D721Med (cell line): Measurements from ENCODE around the gene KANK4.

Experiments
- DNase-seq: peaks from one replicate; pipeline ENCODE4 v3.0.0; 2011; ENCODE audit warnings: low spot score; ENCODE audit not compliant: insufficient read length
- FAIRE-seq: peaks from 2 replicates; lab custom pipeline; 2011; peaks lifted over from hg19 to GRCh38; lab: Jason Lieb, UNC
- TF ChIP-seq, protein P1 (sequence below): IDR thresholded peaks from 2 replicates; pipeline ENCODE4 v1.5.1; 2012; ENCODE audit warnings: mild to moderate bottlenecking, control low read depth; ENCODE audit not compliant: insufficient read depth; ENCODE audit errors: missing control alignments

Gene KANK4

GRCh38 chr1:62349470-62350233 lies 30.4 kb upstream of the KANK4 start:
- no peak for DNase-seq
- peak; percentile 35 for FAIRE-seq
- TF ChIP-seq, protein P1, sequence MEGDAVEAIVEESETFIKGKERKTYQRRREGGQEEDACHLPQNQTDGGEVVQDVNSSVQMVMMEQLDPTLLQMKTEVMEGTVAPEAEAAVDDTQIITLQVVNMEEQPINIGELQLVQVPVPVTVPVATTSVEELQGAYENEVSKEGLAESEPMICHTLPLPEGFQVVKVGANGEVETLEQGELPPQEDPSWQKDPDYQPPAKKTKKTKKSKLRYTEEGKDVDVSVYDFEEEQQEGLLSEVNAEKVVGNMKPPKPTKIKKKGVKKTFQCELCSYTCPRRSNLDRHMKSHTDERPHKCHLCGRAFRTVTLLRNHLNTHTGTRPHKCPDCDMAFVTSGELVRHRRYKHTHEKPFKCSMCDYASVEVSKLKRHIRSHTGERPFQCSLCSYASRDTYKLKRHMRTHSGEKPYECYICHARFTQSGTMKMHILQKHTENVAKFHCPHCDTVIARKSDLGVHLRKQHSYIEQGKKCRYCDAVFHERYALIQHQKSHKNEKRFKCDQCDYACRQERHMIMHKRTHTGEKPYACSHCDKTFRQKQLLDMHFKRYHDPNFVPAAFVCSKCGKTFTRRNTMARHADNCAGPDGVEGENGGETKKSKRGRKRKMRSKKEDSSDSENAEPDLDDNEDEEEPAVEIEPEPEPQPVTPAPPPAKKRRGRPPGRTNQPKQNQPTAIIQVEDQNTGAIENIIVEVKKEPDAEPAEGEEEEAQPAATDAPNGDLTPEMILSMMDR: no peak

DNA sequence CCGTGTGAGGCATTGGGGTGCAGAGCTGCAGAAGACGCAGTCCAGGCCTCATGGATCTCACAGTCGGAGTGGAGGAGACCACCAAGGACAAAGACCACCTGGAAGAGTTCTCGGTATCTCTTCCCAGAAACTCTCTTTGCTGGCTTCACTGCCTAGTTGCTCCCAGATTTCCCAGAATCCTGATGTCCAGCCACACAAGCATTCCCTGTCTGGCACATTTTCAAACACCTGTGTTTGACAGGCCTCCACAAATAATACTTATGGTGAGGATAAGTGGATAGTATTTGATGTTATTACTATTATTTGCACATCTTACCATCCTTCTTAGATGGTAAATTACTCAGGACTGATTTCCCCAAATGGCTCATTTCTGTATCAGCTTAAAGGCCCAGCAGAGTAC lies 27.7 kb upstream of the KANK4 start:
- no peak for DNase-seq
- no peak for FAIRE-seq
- TF ChIP-seq, protein P1: no peak

DNA sequence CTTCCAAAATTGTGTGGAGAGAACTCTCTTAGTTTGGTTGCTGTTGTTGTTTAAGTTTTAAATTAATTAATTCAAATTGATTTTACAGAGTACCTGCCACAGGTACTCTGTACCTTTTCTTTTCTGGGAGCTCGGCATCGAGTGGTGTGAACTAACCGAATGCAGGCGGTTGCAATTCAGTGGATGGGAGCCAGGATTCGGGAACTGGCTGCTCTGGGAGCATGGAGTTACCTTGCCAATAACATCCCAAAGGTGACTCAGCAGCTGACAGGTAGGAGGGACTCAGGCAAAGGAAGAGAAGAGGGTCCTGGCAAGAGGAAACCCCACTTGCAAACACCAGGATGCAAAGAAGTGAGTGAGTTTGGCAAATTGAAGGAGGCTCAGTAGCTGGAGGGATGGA lies 24.7 kb upstream of the KANK4 start:
- DNase-seq: no peak
- FAIRE-seq: no peak

DNA sequence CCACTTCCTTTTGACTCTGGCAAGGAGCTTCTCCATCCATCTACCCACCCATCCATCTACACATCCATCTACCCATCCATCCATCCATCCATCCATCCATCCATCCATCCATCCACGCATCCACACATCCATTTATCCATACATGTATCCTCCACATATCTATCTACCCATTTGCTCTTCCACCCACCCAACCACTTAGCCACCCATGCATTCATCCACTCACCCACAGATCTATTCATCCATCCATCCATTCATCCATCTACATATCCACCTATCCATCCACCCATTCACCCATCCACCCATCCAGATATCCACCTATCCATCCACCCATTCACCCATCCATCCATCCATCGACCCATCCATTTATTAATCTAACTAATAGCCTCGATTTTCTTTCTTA lies 23.0 kb upstream of the KANK4 start:
- TF ChIP-seq, protein P1: no peak
- no peak for FAIRE-seq
- no peak for DNase-seq

More for the DNA sequence above, 24.7 kb upstream of the KANK4 start:
- TF ChIP-seq, protein P1: no peak

DNA sequence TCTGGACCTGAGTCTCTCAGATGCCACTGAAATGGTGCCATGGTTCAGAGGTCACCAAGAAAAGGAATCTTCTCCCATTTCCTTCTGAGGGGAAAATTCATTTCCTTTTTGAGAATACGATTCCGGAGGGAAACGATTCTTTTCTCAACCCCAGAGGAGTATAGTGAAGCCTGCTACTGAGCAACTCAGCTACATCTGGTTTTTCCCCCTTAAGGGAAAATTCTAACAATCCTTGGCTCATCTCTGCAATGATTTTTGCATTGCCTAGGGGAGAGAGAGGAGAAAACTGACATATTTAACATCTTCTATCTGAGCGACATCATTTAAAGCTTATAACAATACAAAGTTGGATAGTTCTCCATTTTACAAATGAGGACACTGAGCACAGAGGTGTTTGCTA lies 22.4 kb upstream of the KANK4 start:
- FAIRE-seq: no peak

GRCh38 chr1:62341089-62341488 lies 21.9 kb upstream of the KANK4 start:
- TF ChIP-seq, protein P1: no peak
- no peak for DNase-seq
- FAIRE-seq: no peak

More for the DNA sequence above, 22.4 kb upstream of the KANK4 start:
- TF ChIP-seq, protein P1: no peak
- no peak for DNase-seq
